H9 (cell line): Measurements from ENCODE around the gene VEZF1. TPM values are rescaled to one million over a fixed set of nuclear protein-coding genes. Genes with fewer than 3 reads are reported as not detected.

Experiments used
- DNase-seq: peaks from one replicate; pipeline ENCODE4 v3.0.0-alpha.2; 2017
- H2AFZ ChIP-seq: one replicate; pipeline ENCODE4 v1.6.1; 2013; ENCODE audit warnings: mild to moderate bottlenecking, low read length, control low read depth, moderate library complexity
- H2AK5ac ChIP-seq: 2 replicates; pipeline ENCODE4 v1.6.1; 2013; ENCODE audit warnings: low read length, control low read depth, mixed read lengths; ENCODE audit not compliant: insufficient read length
- H2BK120ac ChIP-seq: one replicate; pipeline ENCODE4 v1.6.1; 2013; ENCODE audit warnings: low read depth, mild to moderate bottlenecking, low read length, control low read depth, inconsistent platforms; ENCODE audit not compliant: poor library complexity, severe bottlenecking
- H2BK12ac ChIP-seq: 2 replicates; pipeline ENCODE4 v1.6.1; 2013; ENCODE audit warnings: low read length, control low read depth, mixed read lengths, low read depth; ENCODE audit not compliant: insufficient read length
- H2BK15ac ChIP-seq: 2 replicates; pipeline ENCODE4 v1.6.1; 2013; ENCODE audit warnings: low read depth, low read length, control low read depth
- H2BK20ac ChIP-seq: one replicate; pipeline ENCODE4 v1.6.1; 2013; ENCODE audit warnings: low read depth, mild to moderate bottlenecking, low read length, control low read depth, inconsistent platforms; ENCODE audit not compliant: poor library complexity, severe bottlenecking
- H2BK5ac ChIP-seq: 2 replicates; pipeline ENCODE4 v1.6.1; 2013; ENCODE audit warnings: low read length, control low read depth, mixed read lengths; ENCODE audit not compliant: insufficient read length
- H3K14ac ChIP-seq: 2 replicates; pipeline ENCODE4 v1.6.1; 2013; ENCODE audit warnings: low read length, control low read depth; ENCODE audit not compliant: insufficient read depth
- H3K18ac ChIP-seq: 2 replicates; pipeline ENCODE4 v1.6.1; 2013; ENCODE audit warnings: low read depth, mild to moderate bottlenecking, mixed read lengths, low read length, control low read depth; ENCODE audit not compliant: insufficient read length
- H3K23ac ChIP-seq: 2 replicates; pipeline ENCODE4 v1.6.1; 2013; ENCODE audit warnings: low read length, control low read depth, mixed read lengths, low read depth; ENCODE audit not compliant: insufficient read length
- H3K23me2 ChIP-seq: 2 replicates; pipeline ENCODE4 v1.6.1; 2013; ENCODE audit warnings: low read depth, mild to moderate bottlenecking, mixed read lengths, low read length, control low read depth; ENCODE audit not compliant: insufficient read length, poor library complexity, severe bottlenecking
- H3K27ac ChIP-seq: 2 replicates; pipeline ENCODE4 v1.5.1; 2013; ENCODE audit warnings: low read length, control low read depth, mixed read lengths, low read depth; ENCODE audit not compliant: insufficient read length
- H3K27me3 ChIP-seq: 2 replicates; pipeline ENCODE4 v1.6.1; 2013; ENCODE audit warnings: low read length, control low read depth, inconsistent platforms; ENCODE audit not compliant: insufficient read depth
- H3K4ac ChIP-seq: 2 replicates; pipeline ENCODE4 v1.6.1; 2013; ENCODE audit warnings: low read depth, mild to moderate bottlenecking, control low read depth, inconsistent platforms, low read length, moderate library complexity
- H3K4me1 ChIP-seq: 2 replicates; pipeline ENCODE4 v1.6.1; 2013; ENCODE audit warnings: low read length, control low read depth, inconsistent platforms; ENCODE audit not compliant: insufficient read depth
- H3K4me2 ChIP-seq: 2 replicates; pipeline ENCODE4 v1.6.1; 2013; ENCODE audit warnings: low read length, control low read depth, mixed read lengths; ENCODE audit not compliant: insufficient read length, insufficient read depth
- H3K56ac ChIP-seq: 2 replicates; pipeline ENCODE4 v1.6.1; 2013; ENCODE audit warnings: low read depth, mild to moderate bottlenecking, mixed read lengths, low read length, control low read depth; ENCODE audit not compliant: insufficient read length
- H3K79me1 ChIP-seq: 2 replicates; pipeline ENCODE4 v1.6.1; 2013; ENCODE audit warnings: low read depth, mild to moderate bottlenecking, moderate library complexity, low read length, control low read depth, inconsistent platforms; ENCODE audit not compliant: insufficient read depth, poor library complexity, severe bottlenecking
- H3K79me2 ChIP-seq: 2 replicates; pipeline ENCODE4 v1.6.1; 2013; ENCODE audit warnings: low read length, control low read depth, inconsistent platforms; ENCODE audit not compliant: insufficient read depth
- H3K9ac ChIP-seq: 2 replicates; pipeline ENCODE4 v1.6.1; 2013; ENCODE audit warnings: low read length, control low read depth, mixed read lengths; ENCODE audit not compliant: insufficient read length; ENCODE audit errors: extremely low read depth
- H3K9me3 ChIP-seq: one replicate; pipeline ENCODE4 v1.6.1; 2013; ENCODE audit warnings: low read depth, low read length, inconsistent platforms; ENCODE audit not compliant: control insufficient read depth
- H3T11ph ChIP-seq: one replicate; pipeline ENCODE4 v1.6.1; 2013; ENCODE audit warnings: mild to moderate bottlenecking, low read length, control low read depth, inconsistent platforms
- H4K20me1 ChIP-seq: one replicate; pipeline ENCODE4 v1.6.1; 2013; ENCODE audit not compliant: control insufficient read depth, insufficient read length, insufficient read depth
- H4K5ac ChIP-seq: 2 replicates; pipeline ENCODE4 v1.6.1; 2013; ENCODE audit warnings: low read depth, mild to moderate bottlenecking, mixed read lengths, low read length, control low read depth; ENCODE audit not compliant: insufficient read length
- H4K8ac ChIP-seq: replicated peaks from 2 replicates; pipeline ENCODE4 v1.6.1; 2013; ENCODE audit warnings: low read length, control low read depth, mixed read lengths, low read depth; ENCODE audit not compliant: insufficient read length
- H4K91ac ChIP-seq: 2 replicates; pipeline ENCODE4 v1.6.1; 2013; ENCODE audit warnings: low read depth, mild to moderate bottlenecking, moderate library complexity, mixed read lengths, low read length, control low read depth; ENCODE audit not compliant: insufficient read length
- H3K27ac Mint-ChIP-seq, 3 experiments: 2 replicates in 2 of 3; 3 replicates in 1 of 3; pipeline ENCODE4 v1.8.0; 2020 to 2021; ENCODE audit warnings: mixed read lengths in 3 of 3, mild to moderate bottlenecking in 1 of 3, moderate library complexity in 1 of 3
- H3K27me3 Mint-ChIP-seq: 2 replicates; pipeline ENCODE4 v1.8.0; 2021; ENCODE audit warnings: low read depth, mild to moderate bottlenecking, moderate library complexity, mixed read lengths
- H3K36me3 Mint-ChIP-seq, 3 experiments: 2 replicates in 2 of 3; 3 replicates in 1 of 3; pipeline ENCODE4 v1.8.0; 2020 to 2021; ENCODE audit warnings: low read depth in 3 of 3, mixed read lengths in 3 of 3; ENCODE audit not compliant: insufficient read depth in 1 of 3
- H3K4me1 Mint-ChIP-seq, 2 experiments: 2 replicates each; pipeline ENCODE4 v1.8.0; 2020; ENCODE audit warnings: mixed read lengths in 2 of 2
- H3K4me3 Mint-ChIP-seq, 2 experiments: 2 replicates in 1 of 2; 3 replicates in 1 of 2; pipeline ENCODE4 v1.8.0; 2020 to 2021; ENCODE audit warnings: mild to moderate bottlenecking in 2 of 2, mixed read lengths in 2 of 2, moderate library complexity in 1 of 2
- H3K9me3 Mint-ChIP-seq, 2 experiments: 2 replicates in 1 of 2; 3 replicates in 1 of 2; pipeline ENCODE4 v1.8.0; 2020; ENCODE audit warnings: mild to moderate bottlenecking in 2 of 2, mixed read lengths in 2 of 2, moderate library complexity in 1 of 2
- WGBS: extraction: QIAGEN DNeasy Blood & Tissue Kit; methylation state at CpG from one replicate; pipeline ENCODE4 v1.1.7; 2013; ENCODE audit warnings: missing lambda C conversion rate, low lambda C conversion rate, mixed read lengths; ENCODE audit not compliant: insufficient read length; ENCODE audit errors: extremely low coverage; 5-methylcytosine and 5-hydroxymethylcytosine counted together
- total RNA-seq: library from RNA; stranded (reverse); gene quantifications from 2 replicates; pipeline ENCODE4 v1.2.1, GENCODE V29; 2021
- TF ChIP-seq, protein P1 (sequence below): fragments of 200-600 bp; sonication (generic); conservative IDR thresholded peaks from 3 replicates; pipeline ENCODE4 v1.8.0; 2021; ENCODE audit warnings: antibody characterized with exemption, mild to moderate bottlenecking

VEZF1 gene
- total RNA-seq, 1 experiment from 2014 or later: 58.1 TPM

- Histone ChIP-seq H2AK5ac (no peak overlapping the region), H2BK15ac (no peak overlapping the region), H3K9ac (no peak overlapping the region), H3K27ac (no peak overlapping the region), H2BK120ac (no peak overlapping the region), H3K79me1 (peaks cover 6% of the 10 kb centered on the region), H3K27me3 (no peaks in the 10 kb centered on the region), H3K56ac (no peak overlapping the region), H4K20me1 (no peaks in the 10 kb centered on the region), H3K18ac (no peak overlapping the region), H3K23ac (no peak overlapping the region), H2AFZ (no peak overlapping the region), H3K4me1 (no peaks in the 10 kb centered on the region), H2BK12ac (no peak overlapping the region), H4K91ac (no peak overlapping the region), H2BK5ac (no peak overlapping the region), H3K9me3 (no peaks in the 10 kb centered on the region), H4K8ac (no peak overlapping the region), H3K14ac (no peak overlapping the region), H3K79me2 (peaks cover 19% of the 10 kb centered on the region; the same call in 1 of the 2 replicates), H3T11ph (no peak overlapping the region), H3K4ac (no peak overlapping the region), H2BK20ac (no peak overlapping the region), H3K23me2 (peaks cover 8% of the 10 kb centered on the region), H3K4me2 (no peak overlapping the region), H4K5ac (no peak overlapping the region)
- H3K9me3 Mint-ChIP-seq: no peaks in the 10 kb centered on the region
- H3K4me3 Mint-ChIP-seq: no peak overlapping the region; a peak in 1 of 5 replicates
- WGBS: no CpG with 5 or more reads among the region's 1 CpG
- TF ChIP-seq, protein P1, sequence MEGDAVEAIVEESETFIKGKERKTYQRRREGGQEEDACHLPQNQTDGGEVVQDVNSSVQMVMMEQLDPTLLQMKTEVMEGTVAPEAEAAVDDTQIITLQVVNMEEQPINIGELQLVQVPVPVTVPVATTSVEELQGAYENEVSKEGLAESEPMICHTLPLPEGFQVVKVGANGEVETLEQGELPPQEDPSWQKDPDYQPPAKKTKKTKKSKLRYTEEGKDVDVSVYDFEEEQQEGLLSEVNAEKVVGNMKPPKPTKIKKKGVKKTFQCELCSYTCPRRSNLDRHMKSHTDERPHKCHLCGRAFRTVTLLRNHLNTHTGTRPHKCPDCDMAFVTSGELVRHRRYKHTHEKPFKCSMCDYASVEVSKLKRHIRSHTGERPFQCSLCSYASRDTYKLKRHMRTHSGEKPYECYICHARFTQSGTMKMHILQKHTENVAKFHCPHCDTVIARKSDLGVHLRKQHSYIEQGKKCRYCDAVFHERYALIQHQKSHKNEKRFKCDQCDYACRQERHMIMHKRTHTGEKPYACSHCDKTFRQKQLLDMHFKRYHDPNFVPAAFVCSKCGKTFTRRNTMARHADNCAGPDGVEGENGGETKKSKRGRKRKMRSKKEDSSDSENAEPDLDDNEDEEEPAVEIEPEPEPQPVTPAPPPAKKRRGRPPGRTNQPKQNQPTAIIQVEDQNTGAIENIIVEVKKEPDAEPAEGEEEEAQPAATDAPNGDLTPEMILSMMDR: no peak
- H3K27me3 Mint-ChIP-seq: no peaks in the 10 kb centered on the region
- no peak for DNase-seq
- no peak overlapping the region for H3K27ac Mint-ChIP-seq
- H3K4me1 Mint-ChIP-seq: peaks cover 33 to 37% of the 10 kb centered on the region in 2 experiments
- H3K36me3 Mint-ChIP-seq: peaks cover 4 to 47% (median 42%) of the 10 kb centered on the region in 3 experiments
These were observed 4.6 kb downstream of the VEZF1 start for GRCh38 chr17:57983446-57983845.
